BJ (cell line): ENCODE data around the gene ANKRD40. TPM values are rescaled to one million over a fixed set of nuclear protein-coding genes. Genes with fewer than 3 reads are reported as not detected.

ENCODE experiments used
- CTCF ChIA-PET: fragments of 350-600 bp; formaldehyde crosslinking; extraction: SDS; loops from one replicate; lab custom pipeline; 2021; ENCODE audit warnings: antibody characterized with exemption, inconsistent platforms; lab: Yijun Ruan, JAX
- POLR2A ChIA-PET: fragments of 300-600 bp; sonication (Branson Sonifier 250); formaldehyde crosslinking; extraction: SDS; loops from one replicate; lab custom pipeline; 2021; ENCODE audit warnings: antibody characterized with exemption; lab: Charles Lee
- DNase-seq: peaks from one replicate; pipeline ENCODE4 v3.0.0-alpha.2; 2011; ENCODE audit warnings: low read depth
- H3K27me3 ChIP-seq: 2 replicates; pipeline ENCODE4 v1.6.0; 2011; ENCODE audit warnings: low read length; ENCODE audit not compliant: control insufficient read depth, insufficient read depth
- H3K36me3 ChIP-seq: 2 replicates; pipeline ENCODE4 v1.5.1; 2011; ENCODE audit warnings: low read length; ENCODE audit not compliant: control insufficient read depth, insufficient read depth
- H3K4me3 ChIP-seq: 2 replicates; pipeline ENCODE4 v1.5.1; 2011; ENCODE audit warnings: low read depth, mild to moderate bottlenecking, control low read depth, low read length
- CTCF ChIP-seq: IDR thresholded peaks from 2 replicates; pipeline ENCODE4 v1.5.1; 2011; ENCODE audit warnings: low read depth, mild to moderate bottlenecking, control low read depth, inconsistent platforms, low read length, moderate library complexity; ENCODE audit not compliant: insufficient read depth
- polyA plus RNA-seq: library from polyadenylated mRNA; depleted of rRNA; stranded (reverse); fragments of >200 nt; gene quantifications from 2 replicates; pipeline ENCODE4 v1.2.3, GENCODE V29; 2011

ANKRD40 gene
- polyA plus RNA-seq, 1 experiment = 19.0 TPM

- DNase-seq = no peak
- Histone ChIP-seq H3K4me3 (no peak overlapping the region), H3K27me3 (no peaks in the 10 kb centered on the region), H3K36me3 (peaks cover 4% of the 10 kb centered on the region)
- POLR2A ChIA-PET = interaction anchor here (1.2 kb wide), 1 partner anchor 8 kb away, joined by 3 read pairs; no protein-coding TSS in a partner anchor
- CTCF ChIA-PET = interaction anchor here (0.8 to 3.6 kb wide), 2 partner anchors 13 to 38 kb away, joined by 3 to 14 read pairs; no protein-coding TSS in a partner anchor
- no peak for TF ChIP-seq CTCF
These were observed 39.5 kb downstream of the ANKRD40 start for GRCh38 chr17:50668025-50668837.

- Histone ChIP-seq H3K4me3 (no peak overlapping the region), H3K36me3 (peaks cover 2% of the 10 kb centered on the region), H3K27me3 (no peaks in the 10 kb centered on the region)
- ChIA-PET CTCF (interaction anchor here (3.6 kb wide), 1 partner anchor 37 kb away, joined by 14 read pairs; no protein-coding TSS in a partner anchor), POLR2A (no interaction called here)
- DNase-seq = no peak
- no peak for TF ChIP-seq CTCF
These were observed 40.3 kb downstream of the ANKRD40 start for GRCh38 chr17:50667259-50668024.

- Histone ChIP-seq H3K4me3 (no peak overlapping the region), H3K36me3 (peaks cover 2% of the 10 kb centered on the region), H3K27me3 (no peaks in the 10 kb centered on the region)
- no peak for TF ChIP-seq CTCF
- ChIA-PET POLR2A (no interaction called here), CTCF (interaction anchor here (1.4 kb wide), 1 partner anchor 40 kb away, joined by 3 read pairs; no protein-coding TSS in a partner anchor)
- DNase-seq = no peak
These were observed 41.4 kb downstream of the ANKRD40 start for GRCh38 chr17:50666316-50666715.

- no peak for DNase-seq
- no peaks in the 10 kb centered on the region for H3K27me3 ChIP-seq
- H3K36me3 ChIP-seq = peaks cover 2% of the 10 kb centered on the region
- CTCF ChIA-PET = interaction anchor here (1.4 kb wide), 1 partner anchor 40 kb away, joined by 3 read pairs; no protein-coding TSS in a partner anchor
- H3K4me3 ChIP-seq = no peak overlapping the region
- TF ChIP-seq CTCF = no peak
- POLR2A ChIA-PET = no interaction called here
These were observed 41.9 kb downstream of the ANKRD40 start for GRCh38 chr17:50665838-50666237.
